GM23338 (cell line): ENCODE data around the gene TRAF1. TPM values are rescaled to one million over a fixed set of nuclear protein-coding genes. Genes with fewer than 3 reads are reported as not detected.

ENCODE experiments used
- ATAC-seq: fragments of 200-7000 bp; cut with Tn5 transposase; 3 replicates; pipeline ENCODE4 v1.9.1; 2020
- DNase-seq: peaks from one replicate; pipeline ENCODE4 v3.0.0-alpha.2; 2015; ENCODE audit warnings: low spot score
- H2AFZ ChIP-seq: fragments of 200-600 bp; sonication (generic); 2 replicates; pipeline ENCODE4 v1.8.0; 2016; ENCODE audit warnings: antibody characterized with exemption, mild to moderate bottlenecking, moderate library complexity
- H3F3A ChIP-seq: fragments of 200-600 bp; sonication (generic); replicated peaks from 2 replicates; pipeline ENCODE4 v1.8.0; 2017; ENCODE audit warnings: antibody characterized with exemption, mixed run types, low read depth
- H3K27ac ChIP-seq: fragments of 200-600 bp; sonication (generic); 2 replicates; pipeline ENCODE4 v1.6.1; 2016; ENCODE audit warnings: low read depth
- H3K27me3 ChIP-seq: fragments of 200-600 bp; sonication (generic); 2 replicates; pipeline ENCODE4 v1.8.0; 2016; ENCODE audit warnings: mild to moderate bottlenecking, mixed run types, moderate library complexity; ENCODE audit not compliant: insufficient read depth
- H3K36me3 ChIP-seq: fragments of 200-600 bp; sonication (generic); 2 replicates; pipeline ENCODE4 v1.8.0; 2016; ENCODE audit warnings: mild to moderate bottlenecking; ENCODE audit not compliant: insufficient read depth
- H3K4me1 ChIP-seq: fragments of 200-600 bp; sonication (generic); 2 replicates; pipeline ENCODE4 v1.8.0; 2016; ENCODE audit warnings: mild to moderate bottlenecking, moderate library complexity; ENCODE audit not compliant: insufficient read depth
- H3K4me2 ChIP-seq: fragments of 200-600 bp; sonication (generic); 2 replicates; pipeline ENCODE4 v1.7.1; 2017; ENCODE audit warnings: mixed run types
- H3K4me3 ChIP-seq: fragments of 200-600 bp; sonication (generic); 2 replicates; pipeline ENCODE4 v1.6.1; 2016; ENCODE audit warnings: mixed run types
- H3K79me2 ChIP-seq: fragments of 200-600 bp; sonication (generic); replicated peaks from 2 replicates; pipeline ENCODE4 v1.8.0; 2017; ENCODE audit warnings: mild to moderate bottlenecking; ENCODE audit not compliant: insufficient read depth
- H3K9me2 ChIP-seq: fragments of 200-600 bp; sonication (generic); 2 replicates; pipeline ENCODE4 v1.8.0; 2017; ENCODE audit not compliant: insufficient read depth
- H4K20me1 ChIP-seq: fragments of 200-600 bp; sonication (generic); replicated peaks from 2 replicates; pipeline ENCODE4 v1.8.0; 2017; ENCODE audit warnings: mild to moderate bottlenecking; ENCODE audit not compliant: insufficient read depth
- H3K27ac Mint-ChIP-seq: 2 replicates; pipeline ENCODE4 v1.8.0; 2020; ENCODE audit warnings: inconsistent platforms, mild to moderate bottlenecking, moderate library complexity, mixed read lengths
- H3K27me3 Mint-ChIP-seq: 3 replicates; pipeline ENCODE4 v1.8.0; 2022; ENCODE audit warnings: low read depth, mild to moderate bottlenecking, moderate library complexity, mixed read lengths, inconsistent platforms; ENCODE audit not compliant: insufficient read depth, poor library complexity
- H3K36me3 Mint-ChIP-seq: 3 replicates; pipeline ENCODE4 v1.8.0; 2021; ENCODE audit warnings: low read depth, mild to moderate bottlenecking, inconsistent platforms, moderate library complexity, mixed read lengths
- H3K4me1 Mint-ChIP-seq: 3 replicates; pipeline ENCODE4 v1.8.0; 2020; ENCODE audit warnings: mild to moderate bottlenecking, inconsistent platforms, mixed read lengths
- H3K4me3 Mint-ChIP-seq: 3 replicates; pipeline ENCODE4 v1.8.0; 2021; ENCODE audit warnings: moderate library complexity, mild to moderate bottlenecking, inconsistent platforms, mixed read lengths
- H3K9me3 Mint-ChIP-seq: 3 replicates; pipeline ENCODE4 v1.8.0; 2020; ENCODE audit warnings: moderate library complexity, mild to moderate bottlenecking, inconsistent platforms, mixed read lengths
- CREB1 ChIP-seq: fragments of 250-450 bp; sonication (Bioruptor Pico); IDR thresholded peaks from 2 replicates; pipeline ENCODE4 v1.5.0; 2020; ENCODE audit warnings: low read depth, mild to moderate bottlenecking, moderate library complexity
- CTCF ChIP-seq, 2 experiments: fragments of 200-600 bp in 1 of 2; sonication (generic) in 1 of 2; conservative IDR thresholded peaks; 2 replicates each; pipeline versions ENCODE4 v1.5.1 to v1.6.1; 2016 to 2017; ENCODE audit warnings: antibody characterized with exemption in 2 of 2, low read depth in 2 of 2, mild to moderate bottlenecking in 2 of 2, moderate library complexity in 1 of 2
- ETS1 ChIP-seq: IDR thresholded peaks from 2 replicates; pipeline ENCODE4 v1.6.1; 2016; ENCODE audit warnings: antibody characterized with exemption
- EZH2 ChIP-seq: fragments of 200-600 bp; sonication (generic); IDR thresholded peaks from one replicate; pipeline ENCODE4 v1.8.0; 2017; ENCODE audit warnings: antibody characterized with exemption, mild to moderate bottlenecking, low read depth; ENCODE audit not compliant: unreplicated experiment
- EZH2phosphoT487 ChIP-seq: fragments of 200-600 bp; sonication (generic); IDR thresholded peaks from one replicate; pipeline ENCODE4 v1.8.1; 2018; ENCODE audit warnings: antibody characterized with exemption; ENCODE audit not compliant: unreplicated experiment
- JUNB ChIP-seq: IDR thresholded peaks from one replicate; pipeline ENCODE4 v1.6.1; 2016; ENCODE audit warnings: antibody characterized with exemption; ENCODE audit not compliant: unreplicated experiment
- NANOG ChIP-seq: IDR thresholded peaks from 2 replicates; pipeline ENCODE4 v1.6.1; 2016; ENCODE audit warnings: antibody characterized with exemption, borderline replicate concordance
- POLR2AphosphoS5 ChIP-seq: IDR thresholded peaks from 2 replicates; pipeline ENCODE4 v1.6.1; 2016; ENCODE audit warnings: antibody characterized with exemption, low read depth
- REST ChIP-seq: IDR thresholded peaks from one replicate; pipeline ENCODE4 v1.6.1; 2018; ENCODE audit warnings: antibody characterized with exemption; ENCODE audit not compliant: unreplicated experiment
- STAT1 ChIP-seq: IDR thresholded peaks from one replicate; pipeline ENCODE4 v1.6.1; 2016; ENCODE audit warnings: antibody characterized with exemption; ENCODE audit not compliant: unreplicated experiment
- ZNF114 ChIP-seq: fragments of 250-450 bp; sonication (Bioruptor Pico); IDR thresholded peaks from 2 replicates; pipeline ENCODE4 v1.5.0; 2020; ENCODE audit warnings: mild to moderate bottlenecking, moderate library complexity
- ZNF331 ChIP-seq: fragments of 250-450 bp; sonication (Bioruptor Pico); IDR thresholded peaks from 2 replicates; pipeline ENCODE4 v1.5.0; 2020; ENCODE audit warnings: low read depth, mild to moderate bottlenecking, moderate library complexity
- ZNF462 ChIP-seq: fragments of 250-450 bp; sonication (Bioruptor Pico); IDR thresholded peaks from 2 replicates; pipeline ENCODE4 v1.5.0; 2020; ENCODE audit warnings: mild to moderate bottlenecking, moderate library complexity
- polyA plus RNA-seq: library from polyadenylated mRNA; unstranded; fragments of >200 nt; fragmentation: Nextera tagmentation; extraction: Ambion mirVana; gene quantifications from 2 replicates; pipeline ENCODE4 v1.2.1, GENCODE V29; 2016
- total RNA-seq: library from RNA; depleted of rRNA; stranded (reverse); fragments of >200 nt; shearing (Covaris generic); gene quantifications from 2 replicates; pipeline ENCODE4 v1.2.3, GENCODE V29; 2014

TRAF1 gene
- total and polyA plus RNA-seq, 2 experiments from 2014 or later: 0.39 to 1.4 TPM

- Histone ChIP-seq H3K36me3 (no peaks in the 10 kb centered on the region), H3K4me2 (no peak overlapping the region), H3K4me1 (peaks cover 9% of the 10 kb centered on the region; the same call in 1 of the 2 replicates), H3K79me2 (no peaks in the 10 kb centered on the region), H4K20me1 (no peaks in the 10 kb centered on the region), H3K4me3 (no peak overlapping the region), H2AFZ (no peak overlapping the region), H3K27ac (no peak overlapping the region), H3K9me2 (no peaks in the 10 kb centered on the region), H3F3A (peaks cover 8% of the 10 kb centered on the region), H3K27me3 (peaks cover 21% of the 10 kb centered on the region)
- no peaks in the 10 kb centered on the region for H3K36me3 Mint-ChIP-seq
- peaks cover 21% of the 10 kb centered on the region for H3K27me3 Mint-ChIP-seq
- DNase-seq: no peak
- no peak for ATAC-seq
- H3K9me3 Mint-ChIP-seq: no peaks in the 10 kb centered on the region
- TF ChIP-seq CTCF (conservative IDR thresholded peaks at IDR 0.05; ENCODE audit: low read depth in 2 of 2) (no peak), NANOG (no peak), EZH2phosphoT487 (no peak), CREB1 (no peak), ZNF462 (CRISPR knock-in tag) (no peak), ETS1 (no peak), JUNB (no peak), REST (no peak), STAT1 (no peak), EZH2 (no peak), ZNF331 (no peak), POLR2AphosphoS5 (no peak), ZNF114 (CRISPR knock-in tag) (no peak)
- no peak overlapping the region for H3K4me3 Mint-ChIP-seq
- peaks cover 12% of the 10 kb centered on the region for H3K4me1 Mint-ChIP-seq
- no peak overlapping the region for H3K27ac Mint-ChIP-seq
These were observed 30.6 kb downstream of the TRAF1 start for GRCh38 chr9:120895951-120896350.
